Heart right ventricle (tissue), 16 donors: Measurements from ENCODE around the gene CARD8. TPM values are rescaled to one million over a fixed set of nuclear protein-coding genes. Genes with fewer than 3 reads are reported as not detected.
"Not testable (repeated sequence)": the region's sequence is repeated elsewhere in the genome, so short reads cannot be mapped to it uniquely, and the experiment has no call there.

ENCODE experiments used
- ATAC-seq, 8 donors: fragments of 200-7000 bp; cut with Tn5 transposase; one replicate each; pipeline ENCODE4 v1.9.1; 2020; ENCODE audit warnings: mild to moderate bottlenecking in 8 of 8, moderate library complexity in 8 of 8, moderate number of reproducible peaks in 1 of 8
- DNase-seq, 2 donors: peaks; one replicate each; pipeline ENCODE4 v3.0.0-alpha.2; 2020
- H3K27ac ChIP-seq, 10 donors: fragments of 200-600 bp; sonication (generic) in 2 of 10; one replicate each; pipeline versions ENCODE4 v1.5.0 to v1.8.0; 2020 to 2022; ENCODE audit warnings: mild to moderate bottlenecking in 3 of 10
- H3K27me3 ChIP-seq, 7 donors: fragments of 200-600 bp; one replicate each; pipeline ENCODE4 v1.8.0; 2021 to 2022; ENCODE audit warnings: mild to moderate bottlenecking in 2 of 7
- H3K36me3 ChIP-seq, 9 donors: fragments of 200-600 bp; sonication (generic) in 1 of 9; one replicate each; pipeline versions ENCODE4 v1.5.0 to v1.8.0; 2020 to 2022; ENCODE audit warnings: mild to moderate bottlenecking in 2 of 9
- H3K4me1 ChIP-seq, 9 donors: fragments of 200-600 bp; sonication (generic) in 1 of 9; one replicate each; pipeline versions ENCODE4 v1.5.0 to v1.8.0; 2020 to 2022; ENCODE audit warnings: mild to moderate bottlenecking in 4 of 9
- H3K4me3 ChIP-seq, 10 donors: fragments of 200-600 bp; sonication (generic) in 2 of 10; one replicate each; pipeline versions ENCODE4 v1.5.0 to v1.8.0; 2020 to 2022; ENCODE audit warnings: mild to moderate bottlenecking in 7 of 10, moderate library complexity in 2 of 10
- H3K9me3 ChIP-seq, 11 donors: fragments of 200-600 bp in 10 of 11; sonication (generic) in 2 of 11; one replicate each; pipeline versions ENCODE4 v1.5.0 to v1.8.0; 2013 to 2022; ENCODE audit warnings: mild to moderate bottlenecking in 2 of 11, control low read depth in 1 of 11, moderate library complexity in 1 of 11
- WGBS, 2 donors: extraction: QIAGEN DNeasy Blood & Tissue Kit; methylation state at CpG; one replicate each; pipeline ENCODE4 v1.1.7; 2013; ENCODE audit warnings: inconsistent platforms in 1 of 2; 5-methylcytosine and 5-hydroxymethylcytosine counted together
- intact Hi-C, 10 donors: fragments of 100-400 bp; cut with DNase I; formaldehyde crosslinking; loops; one replicate each; pipeline versions ENCODE4 v1.11.1 to v1.14.2; 2022
- polyA plus RNA-seq, 2 donors: library from polyadenylated mRNA; stranded (reverse); fragments of 200-250 nt; gene quantifications; one replicate each; pipeline ENCODE4 v1.2.3, GENCODE V29; 2013
- total RNA-seq, 10 donors: library from RNA; stranded (reverse); fragmentation: NEBNext Ultra II Directional in 3 of 10; extraction: Animal tissue kit (Norgen Biotek cat#: 25700) in 3 of 10; gene quantifications; one replicate each; pipeline versions ENCODE4 v1.2.1 to v1.2.4, GENCODE V29; 2021 to 2023
- TF ChIP-seq, protein P1 (sequence below), 9 donors: fragments of 200-600 bp; sonication (generic) in 2 of 9; IDR thresholded peaks; one replicate each; pipeline versions ENCODE4 v1.5.0 to v1.8.0; 2021 to 2022; ENCODE audit warnings: antibody characterized with exemption in 9 of 9, mild to moderate bottlenecking in 5 of 9, moderate library complexity in 1 of 9
- donor health status: Arrhythmogenic right ventricular cardiomyopathy.
- donor health status: ischemic (EF 13 %, LVEDD 7.1; RV severe dilation, severe dysfunction).
- donor health status: healthy with polysubstance abuse.
- donor health status: DM: no; HTN: yes; CAD: no.
- donor health status: DM: no; HTN: no; CAD: no.
- donor health status: ischemic (EF 25% LVEDD 6.9; RV normal size, moderate dysfunction).
- donor health status: ischemic (EF 25% LVEDD 5.7; RV mildly dilated, moderate dysfunction).
- donor health status: healthy.
- donor health status: DM: yes; HTN: yes; CAD: no.
- donor health status: Ischemic cardiomyopathy.
- donor health status: ischemic (EF 35%, LVEDD 5.7; RV mildly dilated, moderate dysfunction).
- donor health status: nonischemic (EF 11% LVEDD 7.7; RV severe dilation, severe dysfunction).
- donor health status: DM: yes; HTN: yes; CAD: no.
- donor health status: PGD.
- donor health status: ischemic (EF 29% LVEDD 5.4; RV normal size, mild dysfunction).
- donor health status: nonischemic (EF 23%, LVEDD 6.1; RV moderate dilation, normal function).

CARD8 gene
- total and polyA plus RNA-seq, 12 donors, result 18.9 to 49.5 (median 29.4) TPM

DNA sequence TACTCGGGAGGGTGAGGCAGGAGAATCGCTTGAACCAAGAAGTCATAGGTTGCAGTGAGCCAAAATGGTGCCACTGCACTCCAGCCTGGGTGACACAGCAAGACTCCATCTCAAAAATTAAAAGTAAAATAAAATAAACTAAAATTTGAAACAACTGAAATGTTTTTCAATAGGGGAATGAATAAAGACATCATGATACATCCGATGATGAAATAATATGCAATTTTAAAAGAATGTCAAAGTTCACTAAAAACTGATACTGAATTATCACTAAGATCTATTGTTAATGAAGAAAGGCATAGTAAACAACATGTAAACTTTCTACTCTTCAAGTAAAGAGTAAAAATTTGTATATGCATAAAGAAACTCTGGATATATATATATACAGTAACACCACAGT, 8.5 kb downstream of the CARD8 start:
- Histone ChIP-seq H3K4me3 (peak overlapping the region in 2 of 10 donors; percentile 1 to 55), H3K36me3 (peaks cover 0 to 61% (median 8%) of the 10 kb centered on the region in 9 donors), H3K27me3 (no peaks in the 10 kb centered on the region), H3K9me3 (no peaks in the 10 kb centered on the region), H3K27ac (peak overlapping the region in 1 of 10 donors; percentile 87), H3K4me1 (peaks cover 0 to 71% (median 38%) of the 10 kb centered on the region in 9 donors)
- TF ChIP-seq, protein P1, sequence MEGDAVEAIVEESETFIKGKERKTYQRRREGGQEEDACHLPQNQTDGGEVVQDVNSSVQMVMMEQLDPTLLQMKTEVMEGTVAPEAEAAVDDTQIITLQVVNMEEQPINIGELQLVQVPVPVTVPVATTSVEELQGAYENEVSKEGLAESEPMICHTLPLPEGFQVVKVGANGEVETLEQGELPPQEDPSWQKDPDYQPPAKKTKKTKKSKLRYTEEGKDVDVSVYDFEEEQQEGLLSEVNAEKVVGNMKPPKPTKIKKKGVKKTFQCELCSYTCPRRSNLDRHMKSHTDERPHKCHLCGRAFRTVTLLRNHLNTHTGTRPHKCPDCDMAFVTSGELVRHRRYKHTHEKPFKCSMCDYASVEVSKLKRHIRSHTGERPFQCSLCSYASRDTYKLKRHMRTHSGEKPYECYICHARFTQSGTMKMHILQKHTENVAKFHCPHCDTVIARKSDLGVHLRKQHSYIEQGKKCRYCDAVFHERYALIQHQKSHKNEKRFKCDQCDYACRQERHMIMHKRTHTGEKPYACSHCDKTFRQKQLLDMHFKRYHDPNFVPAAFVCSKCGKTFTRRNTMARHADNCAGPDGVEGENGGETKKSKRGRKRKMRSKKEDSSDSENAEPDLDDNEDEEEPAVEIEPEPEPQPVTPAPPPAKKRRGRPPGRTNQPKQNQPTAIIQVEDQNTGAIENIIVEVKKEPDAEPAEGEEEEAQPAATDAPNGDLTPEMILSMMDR (IDR thresholded peaks at IDR 0.05), result no peak
- intact Hi-C loops, result loop anchor here in 1 of 10 donors (5.0 kb wide), 1 partner anchor 35 kb away; no protein-coding TSS in a partner anchor
- WGBS, 2 donors, result 84 to 92% methylated on average over 3 of the region's 3 CpGs
- ATAC-seq (no peak), DNase-seq (no peak)

DNA sequence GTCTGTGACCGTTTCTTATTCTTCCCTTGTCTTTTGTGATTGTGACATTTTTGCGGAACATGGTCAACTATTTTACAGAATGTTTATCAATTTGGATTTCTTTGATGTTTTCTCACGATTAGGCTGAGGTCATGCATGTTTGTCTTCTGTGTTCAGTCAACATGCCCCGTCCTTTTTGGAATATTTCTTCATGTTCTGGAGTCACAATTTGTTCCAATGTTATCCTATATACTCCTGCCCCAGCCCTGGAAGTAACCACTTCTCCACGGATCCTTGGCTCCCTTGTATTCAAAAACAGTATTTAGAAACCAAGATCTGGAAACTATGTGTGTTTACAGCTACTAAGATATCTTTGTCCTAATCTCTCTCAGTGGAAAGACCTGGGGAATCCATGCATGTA, 9.6 kb downstream of the CARD8 start:
- ATAC-seq, result no peak
- TF ChIP-seq, protein P1 (IDR thresholded peaks at IDR 0.05), result no peak
- Histone ChIP-seq H3K27ac (peak overlapping the region in 1 of 10 donors; percentile 15), H3K36me3 (peaks cover 0 to 72% (median 8%) of the 10 kb centered on the region in 9 donors), H3K4me3 (peak overlapping the region in 1 of 10 donors; percentile 1), H3K9me3 (no peaks in the 10 kb centered on the region), H3K4me1 (peaks cover 0 to 60% (median 27%) of the 10 kb centered on the region in 9 donors), H3K27me3 (no peaks in the 10 kb centered on the region)
- no peak for DNase-seq
- 66 to 72% methylated on average over 5 of the region's 5 CpGs for WGBS, 2 donors
- intact Hi-C loops, result loop anchor here in 1 of 10 donors (5.0 kb wide), 1 partner anchor 34 kb away; no protein-coding TSS in a partner anchor

DNA sequence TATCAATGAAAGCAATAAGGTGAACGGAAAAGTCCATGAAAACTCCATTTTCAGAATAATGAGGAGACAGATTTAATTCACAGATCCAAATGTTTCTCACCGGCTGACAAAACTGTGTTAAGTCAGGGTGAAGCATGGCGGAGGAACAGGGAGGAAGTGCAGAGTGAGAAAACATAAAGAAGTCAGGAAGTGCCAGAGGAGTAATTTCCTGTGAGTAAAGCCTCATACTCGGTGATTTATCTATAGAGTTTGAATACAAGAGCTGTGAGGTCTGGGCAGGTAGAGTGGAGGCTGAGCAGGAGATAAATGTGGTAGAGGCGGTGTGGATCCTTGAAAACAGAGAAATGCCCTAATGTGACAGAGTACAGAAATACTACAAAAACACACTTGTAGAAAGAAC, 11.4 kb downstream of the CARD8 start:
- H3K27ac ChIP-seq, result peak overlapping the region in 5 of 10 donors; percentile 11 to 81 (median 48)
- peak overlapping the region in 2 of 10 donors; percentile 10 to 28 for H3K4me3 ChIP-seq
- DNase-seq, result no peak
- intact Hi-C loops, result no loop called here
- 55 to 56% methylated on average over 5 of the region's 5 CpGs for WGBS, 2 donors
- H3K36me3 ChIP-seq, result peaks cover 0 to 90% (median 19%) of the 10 kb centered on the region in 9 donors
- peak in 2 of 8 donors; percentile 29 to 37 for ATAC-seq
- no peaks in the 10 kb centered on the region for H3K27me3 ChIP-seq
- H3K4me1 ChIP-seq, result peaks cover 0 to 47% (median 15%) of the 10 kb centered on the region in 9 donors
- TF ChIP-seq, protein P1 (IDR thresholded peaks at IDR 0.05), result no peak
- H3K9me3 ChIP-seq, result no peaks in the 10 kb centered on the region

DNA sequence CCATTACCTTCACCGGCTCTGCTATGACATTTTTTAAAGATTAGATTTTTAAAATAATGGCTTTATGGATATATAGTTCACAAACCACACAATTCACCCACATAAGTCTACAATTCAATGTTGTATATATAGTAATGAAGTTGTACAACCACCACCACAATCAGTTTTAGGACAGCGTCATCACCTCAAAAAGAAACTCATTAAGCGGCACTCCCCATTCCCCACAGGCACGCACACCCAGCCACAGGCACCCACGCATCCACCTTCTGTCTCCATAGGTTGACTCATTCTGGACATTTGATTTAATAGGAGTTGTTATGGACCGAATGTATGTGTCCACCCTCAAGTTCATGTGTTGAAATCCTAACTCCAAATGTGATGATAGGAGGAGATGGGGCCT, 13.9 kb downstream of the CARD8 start:
- peaks cover 0 to 90% (median 25%) of the 10 kb centered on the region in 9 donors for H3K36me3 ChIP-seq
- H3K9me3 ChIP-seq, DNase-seq, ATAC-seq, H3K27ac ChIP-seq, H3K4me3 ChIP-seq, intact Hi-C loops, H3K27me3 ChIP-seq: not testable (repeated sequence)
- peaks cover 0 to 28% (median 10%) of the 10 kb centered on the region in 9 donors for H3K4me1 ChIP-seq
- 88 to 94% methylated on average over 6 of the region's 6 CpGs for WGBS, 2 donors

DNA sequence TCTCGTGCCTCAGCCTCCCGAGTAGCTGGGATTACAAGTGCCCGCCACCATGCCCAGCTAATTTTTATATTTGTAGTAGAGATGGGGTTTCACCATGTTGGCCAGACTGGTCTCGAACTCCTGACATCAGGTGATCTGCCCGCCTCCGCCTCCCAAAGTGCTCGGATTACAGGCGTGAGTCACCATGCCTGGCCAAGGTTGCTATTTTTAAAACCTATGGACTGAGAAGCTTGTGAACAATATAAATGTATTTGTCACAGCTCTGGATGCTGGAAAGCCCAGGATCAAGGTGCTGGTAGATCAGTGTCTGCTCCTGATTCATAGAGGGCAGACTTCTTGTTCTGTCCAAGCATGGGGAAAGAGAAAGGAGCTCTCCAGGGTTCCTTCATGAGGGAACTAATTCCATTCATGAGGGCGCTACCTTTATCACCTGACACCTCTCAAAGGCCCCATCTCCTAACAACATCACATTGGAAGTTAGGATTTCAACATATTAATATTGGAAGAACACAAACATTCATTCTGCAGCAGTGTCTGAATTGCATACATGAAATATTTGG, 16.1 kb downstream of the CARD8 start:
- ATAC-seq, result no peak
- Histone ChIP-seq H3K4me1 (peaks cover 0 to 8% (median 0%) of the 10 kb centered on the region in 9 donors), H3K27ac (no peak overlapping the region), H3K9me3 (no peaks in the 10 kb centered on the region), H3K4me3 (no peak overlapping the region), H3K36me3 (peaks cover 0 to 89% (median 25%) of the 10 kb centered on the region in 9 donors), H3K27me3 (no peaks in the 10 kb centered on the region)
- TF ChIP-seq, protein P1 (IDR thresholded peaks at IDR 0.05), result no peak
- DNase-seq, result no peak
- intact Hi-C loops, result no loop called here
- WGBS, 2 donors, result 97% methylated on average over 9 of the region's 9 CpGs
